ENCODE measurements around the gene EFS. TPM values are rescaled to one million over a fixed set of nuclear protein-coding genes. Genes with fewer than 3 reads are reported as not detected.

The EFS gene
- total and polyA plus RNA-seq, 10 of the 15 experiments (the other 5 are each of a cell fraction or from before 2014, with no cell fraction given): 0.08 TPM; not detected in 9

DNA sequence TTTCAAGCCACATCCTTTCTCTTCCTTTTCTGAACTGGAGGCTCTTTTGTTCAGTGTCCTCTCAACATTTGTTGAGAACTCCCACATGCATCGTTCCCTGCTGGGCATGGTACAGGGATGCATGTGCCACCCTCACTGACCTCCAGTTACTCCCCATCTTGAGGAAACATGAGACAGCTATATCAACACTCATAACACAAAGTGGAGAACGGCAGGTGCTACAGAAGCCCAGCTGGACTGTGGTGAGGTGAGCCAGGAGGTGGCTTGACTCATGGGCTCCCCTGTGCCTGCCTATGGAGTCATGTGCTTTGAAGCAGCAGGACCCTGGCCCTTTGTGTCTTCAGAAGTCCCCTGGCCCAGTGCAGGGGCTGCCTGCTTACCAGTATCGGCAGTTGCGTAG is 33.4 kb upstream of the EFS start:
- ATAC-seq: no peak
- TF ChIP-seq RUNX3 (IDR thresholded peaks at IDR 0.05; ENCODE audit: low read length): no peak
- TF ChIP-seq STAT3 (IDR thresholded peaks at IDR 0.05; ENCODE audit: low read depth, low read length): no peak
- TF ChIP-seq KDM1A (IDR thresholded peaks at IDR 0.05; ENCODE audit: borderline replicate concordance): no peak
- TF ChIP-seq ZBED1 (IDR thresholded peaks at IDR 0.05; ENCODE audit: borderline replicate concordance): no peak
- TF ChIP-seq, protein P1, sequence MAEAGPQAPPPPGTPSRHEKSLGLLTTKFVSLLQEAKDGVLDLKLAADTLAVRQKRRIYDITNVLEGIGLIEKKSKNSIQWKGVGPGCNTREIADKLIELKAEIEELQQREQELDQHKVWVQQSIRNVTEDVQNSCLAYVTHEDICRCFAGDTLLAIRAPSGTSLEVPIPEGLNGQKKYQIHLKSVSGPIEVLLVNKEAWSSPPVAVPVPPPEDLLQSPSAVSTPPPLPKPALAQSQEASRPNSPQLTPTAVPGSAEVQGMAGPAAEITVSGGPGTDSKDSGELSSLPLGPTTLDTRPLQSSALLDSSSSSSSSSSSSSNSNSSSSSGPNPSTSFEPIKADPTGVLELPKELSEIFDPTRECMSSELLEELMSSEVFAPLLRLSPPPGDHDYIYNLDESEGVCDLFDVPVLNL (IDR thresholded peaks at IDR 0.05; ENCODE audit: low read depth, low read length): no peak
- TF ChIP-seq, protein P2, sequence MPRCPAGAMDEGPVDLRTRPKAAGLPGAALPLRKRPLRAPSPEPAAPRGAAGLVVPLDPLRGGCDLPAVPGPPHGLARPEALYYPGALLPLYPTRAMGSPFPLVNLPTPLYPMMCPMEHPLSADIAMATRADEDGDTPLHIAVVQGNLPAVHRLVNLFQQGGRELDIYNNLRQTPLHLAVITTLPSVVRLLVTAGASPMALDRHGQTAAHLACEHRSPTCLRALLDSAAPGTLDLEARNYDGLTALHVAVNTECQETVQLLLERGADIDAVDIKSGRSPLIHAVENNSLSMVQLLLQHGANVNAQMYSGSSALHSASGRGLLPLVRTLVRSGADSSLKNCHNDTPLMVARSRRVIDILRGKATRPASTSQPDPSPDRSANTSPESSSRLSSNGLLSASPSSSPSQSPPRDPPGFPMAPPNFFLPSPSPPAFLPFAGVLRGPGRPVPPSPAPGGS (IDR thresholded peaks at IDR 0.05; ENCODE audit: borderline replicate concordance, insufficient read depth, low read depth, low read length, poor library complexity, severe bottlenecking): no peak
- TF ChIP-seq MYC (IDR thresholded peaks at IDR 0.05; ENCODE audit: insufficient read depth, insufficient read length, insufficient replicate concordance, low read length, severe bottlenecking): no peak
- no peak for TF ChIP-seq HDAC2 (IDR thresholded peaks at IDR 0.05)
- no peak for TF ChIP-seq RBBP5 (conservative IDR thresholded peaks at IDR 0.05)
- no peak for TF ChIP-seq SUPT20H (IDR thresholded peaks at IDR 0.05; ENCODE audit: borderline replicate concordance, control insufficient read depth, low read depth, low read length)
- TF ChIP-seq ETV6 (conservative IDR thresholded peaks at IDR 0.05 in 1 of 2, IDR thresholded peaks at IDR 0.05 in 1 of 2; ENCODE audit: borderline replicate concordance in 1 of 2, low read depth in 1 of 2): no peak
- TF ChIP-seq, protein P3, sequence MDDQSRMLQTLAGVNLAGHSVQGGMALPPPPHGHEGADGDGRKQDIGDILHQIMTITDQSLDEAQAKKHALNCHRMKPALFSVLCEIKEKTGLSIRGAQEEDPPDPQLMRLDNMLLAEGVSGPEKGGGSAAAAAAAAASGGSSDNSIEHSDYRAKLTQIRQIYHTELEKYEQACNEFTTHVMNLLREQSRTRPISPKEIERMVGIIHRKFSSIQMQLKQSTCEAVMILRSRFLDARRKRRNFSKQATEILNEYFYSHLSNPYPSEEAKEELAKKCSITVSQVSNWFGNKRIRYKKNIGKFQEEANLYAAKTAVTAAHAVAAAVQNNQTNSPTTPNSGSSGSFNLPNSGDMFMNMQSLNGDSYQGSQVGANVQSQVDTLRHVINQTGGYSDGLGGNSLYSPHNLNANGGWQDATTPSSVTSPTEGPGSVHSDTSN (IDR thresholded peaks at IDR 0.05; ENCODE audit: insufficient replicate concordance, low read depth, low read length): no peak
- TF ChIP-seq KAT2A (conservative IDR thresholded peaks at IDR 0.05; ENCODE audit: control insufficient read depth, low read depth, low read length): no peak
- TF ChIP-seq WRNIP1 (IDR thresholded peaks at IDR 0.05; ENCODE audit: borderline replicate concordance, low read depth, low read length): no peak

More for the DNA sequence above, 33.4 kb upstream of the EFS start:
- RAD21 ChIA-PET (ENCODE audit: unreplicated experiment): no interaction called here
- DNase-seq (ENCODE audit: low read depth, low spot score) (no peak), FAIRE-seq (no peak)
- H3K27ac ChIP-seq (ENCODE audit: control insufficient read depth, insufficient read depth): no peak overlapping the region
- 52% methylated on average over 4 of the region's 4 CpGs for WGBS (ENCODE audit: insufficient coverage, insufficient replicate concordance, low lambda C conversion rate, missing lambda C conversion rate)
- H3K4me2 ChIP-seq (ENCODE audit: control insufficient read depth, insufficient read depth): no peak overlapping the region
- no peaks in the 10 kb centered on the region for H3K36me3 ChIP-seq (ENCODE audit: control insufficient read depth in 2 of 2, insufficient read depth in 2 of 2, low read length in 1 of 2)
- intact Hi-C loops (cut with micrococcal nuclease; ENCODE audit: unreplicated experiment) (no loop called here), in situ Hi-C loops (cut with MboI) (no loop called here)
- no peaks in the 10 kb centered on the region for H3K4me1 ChIP-seq (ENCODE audit: control insufficient read depth, insufficient read depth, low read length)
- no peaks in the 10 kb centered on the region for H4K20me1 ChIP-seq (ENCODE audit: control insufficient read depth, insufficient read depth)
- CTCF ChIA-PET: no interaction called here
- no peak overlapping the region for H3K9ac ChIP-seq (ENCODE audit: control insufficient read depth, insufficient read depth, low read length)
- no peaks in the 10 kb centered on the region for H3K79me2 ChIP-seq (ENCODE audit: control insufficient read depth, insufficient read depth, low read length)
- no TSS peak for BruUV-seq (replicated peaks)
- H2AFZ ChIP-seq (ENCODE audit: control insufficient read depth, low read depth, low read length): no peak overlapping the region
- H3K27me3 ChIP-seq (replicated peaks in 1 of 2; ENCODE audit: control insufficient read depth in 2 of 2, insufficient read depth in 2 of 2, low read length in 1 of 2): no peaks in the 10 kb centered on the region; a peak in 2 of 4 replicates
- no peaks in the 10 kb centered on the region for H3K9me3 ChIP-seq (replicated peaks; ENCODE audit: control insufficient read depth, insufficient read depth, low read length)
- POLR2A ChIA-PET: no interaction called here
- SMC1A ChIA-PET (ENCODE audit: uncharacterized antibody, unreplicated experiment): no interaction called here
- no peak overlapping the region for H3K4me3 ChIP-seq
